Uterus (tissue), 4 donors: ENCODE results near the gene HPGD. TPM values are rescaled to one million over a fixed set of nuclear protein-coding genes. Genes with fewer than 3 reads are reported as not detected.

Experiments
- DNase-seq, 2 donors: peaks; one replicate each; pipeline ENCODE4 v3.0.0-alpha.2; 2019 to 2020
- H3K27ac ChIP-seq, 2 donors: fragments of 200-600 bp; sonication (generic); 1 replicate in 1 of 2; 2 replicates in 1 of 2; pipeline ENCODE4 v1.5.1; 2016 to 2018
- H3K27me3 ChIP-seq, 2 donors: fragments of 200-600 bp; sonication (generic); one replicate each; pipeline ENCODE4 v1.5.1; 2018 to 2019; ENCODE audit warnings: control low read depth in 1 of 2
- H3K36me3 ChIP-seq, 2 donors: fragments of 200-600 bp; sonication (generic); one replicate each; pipeline ENCODE4 v1.5.1; 2019; ENCODE audit warnings: control low read depth in 1 of 2
- H3K4me1 ChIP-seq, 2 donors: fragments of 200-600 bp; sonication (generic); one replicate each; pipeline ENCODE4 v1.5.1; 2018 to 2019; ENCODE audit warnings: control low read depth in 1 of 2
- H3K4me3 ChIP-seq, 2 donors: fragments of 200-600 bp; sonication (generic); 1 replicate in 1 of 2; 2 replicates in 1 of 2; pipeline ENCODE4 v1.5.1; 2018 to 2019; ENCODE audit warnings: mild to moderate bottlenecking in 1 of 2
- H3K9me3 ChIP-seq, 2 donors: fragments of 200-600 bp; sonication (generic); one replicate each; pipeline ENCODE4 v1.5.1; 2019; ENCODE audit warnings: control low read depth in 1 of 2
- POLR2A ChIP-seq, 2 donors: fragments of 450-650 bp; IDR thresholded peaks; one replicate each; pipeline ENCODE4 v1.6.1; 2016; ENCODE audit warnings: antibody characterized with exemption in 2 of 2, mild to moderate bottlenecking in 1 of 2, moderate library complexity in 1 of 2
- intact Hi-C: fragments of 100-400 bp; cut with DNase I; formaldehyde crosslinking; loops from one replicate; pipeline ENCODE4 v1.15.1; 2023; ENCODE audit warnings: low total_unique reads
- total RNA-seq, 4 donors: library from RNA; depleted of rRNA in 3 of 4; stranded (reverse); fragments of >200 nt in 3 of 4; gene quantifications; one replicate each; pipeline versions ENCODE4 v1.1.0 to v1.2.4, GENCODE V29; 2014 to 2023
- TF ChIP-seq, protein P1 (sequence below), 4 experiments: fragments of 200-600 bp in 2 of 4; fragments of 450-650 bp in 2 of 4; sonication (generic) in 2 of 4; IDR thresholded peaks; one replicate each; pipeline ENCODE4 v1.5.1; 2016 to 2019; ENCODE audit warnings: antibody characterized with exemption in 4 of 4, mild to moderate bottlenecking in 2 of 4, moderate library complexity in 1 of 4
- donor health status: DM: yes; HTN: yes; CAD: no.

Gene HPGD
- total RNA-seq, 4 donors from 2014 or later = 47.4 to 190 (median 125) TPM

DNA sequence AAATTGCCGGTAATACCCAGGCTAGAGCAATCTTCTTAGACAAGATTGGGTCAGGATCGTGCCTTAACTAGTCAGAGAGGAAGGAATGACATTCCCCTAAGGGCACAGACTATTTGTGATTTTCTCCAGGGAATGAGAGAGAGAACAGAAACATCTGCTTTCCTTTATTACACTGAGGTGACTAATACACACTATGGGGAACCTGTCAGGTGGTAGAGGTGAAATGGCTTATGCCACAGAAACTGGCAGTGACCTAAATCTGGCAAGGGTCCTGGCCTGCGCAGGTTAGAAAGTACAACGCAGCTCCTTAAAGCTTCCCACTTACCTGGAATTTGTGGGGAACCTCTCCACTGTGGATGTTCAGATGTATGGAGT is 16.6 kb upstream of the HPGD start:
- Histone ChIP-seq H3K36me3 (no peaks in the 10 kb centered on the region), H3K27me3 (no peaks in the 10 kb centered on the region), H3K9me3 (no peaks in the 10 kb centered on the region), H3K4me1 (no peaks in the 10 kb centered on the region), H3K27ac (no peak overlapping the region), H3K4me3 (no peak overlapping the region)
- DNase-seq = no peak
- intact Hi-C loops = no loop called here
- TF ChIP-seq, protein P1, sequence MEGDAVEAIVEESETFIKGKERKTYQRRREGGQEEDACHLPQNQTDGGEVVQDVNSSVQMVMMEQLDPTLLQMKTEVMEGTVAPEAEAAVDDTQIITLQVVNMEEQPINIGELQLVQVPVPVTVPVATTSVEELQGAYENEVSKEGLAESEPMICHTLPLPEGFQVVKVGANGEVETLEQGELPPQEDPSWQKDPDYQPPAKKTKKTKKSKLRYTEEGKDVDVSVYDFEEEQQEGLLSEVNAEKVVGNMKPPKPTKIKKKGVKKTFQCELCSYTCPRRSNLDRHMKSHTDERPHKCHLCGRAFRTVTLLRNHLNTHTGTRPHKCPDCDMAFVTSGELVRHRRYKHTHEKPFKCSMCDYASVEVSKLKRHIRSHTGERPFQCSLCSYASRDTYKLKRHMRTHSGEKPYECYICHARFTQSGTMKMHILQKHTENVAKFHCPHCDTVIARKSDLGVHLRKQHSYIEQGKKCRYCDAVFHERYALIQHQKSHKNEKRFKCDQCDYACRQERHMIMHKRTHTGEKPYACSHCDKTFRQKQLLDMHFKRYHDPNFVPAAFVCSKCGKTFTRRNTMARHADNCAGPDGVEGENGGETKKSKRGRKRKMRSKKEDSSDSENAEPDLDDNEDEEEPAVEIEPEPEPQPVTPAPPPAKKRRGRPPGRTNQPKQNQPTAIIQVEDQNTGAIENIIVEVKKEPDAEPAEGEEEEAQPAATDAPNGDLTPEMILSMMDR (IDR thresholded peaks at IDR 0.05) = no peak

DNA sequence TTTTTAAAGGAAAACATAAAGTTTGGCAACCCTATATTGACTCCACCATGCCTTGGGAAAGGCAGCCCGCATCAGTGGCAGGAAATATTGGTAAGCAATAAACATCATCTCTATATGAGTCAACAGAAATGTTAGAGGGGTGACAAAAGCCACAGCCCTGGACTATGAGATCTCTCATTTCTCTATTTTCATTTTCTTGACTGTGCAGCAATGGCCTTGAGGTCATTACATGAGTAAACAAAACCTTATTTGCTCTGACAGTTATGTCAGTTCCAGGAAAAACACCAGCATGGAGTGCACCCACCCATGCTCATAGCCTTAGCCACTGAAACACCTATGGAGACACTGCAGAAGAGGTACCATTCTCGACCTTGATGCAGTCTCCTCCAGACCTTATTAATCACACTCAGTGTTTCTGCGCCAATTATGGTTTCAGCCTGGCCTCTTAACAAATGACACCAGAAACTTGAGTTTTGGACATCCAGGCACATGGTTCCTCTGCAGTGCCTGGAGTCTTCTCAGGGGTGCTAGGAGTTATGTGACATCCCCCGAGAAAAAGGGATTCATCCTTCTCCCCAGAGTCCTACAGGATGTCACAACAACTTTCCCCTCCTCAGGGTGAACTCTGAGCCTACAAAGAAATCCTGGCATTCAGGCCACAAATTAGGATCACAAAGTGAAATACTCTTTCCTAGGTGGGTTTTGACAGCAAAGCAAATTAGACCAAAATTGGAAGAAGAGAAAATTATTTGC is 16.0 kb upstream of the HPGD start:
- intact Hi-C loops = no loop called here
- no peaks in the 10 kb centered on the region for H3K4me1 ChIP-seq
- no peaks in the 10 kb centered on the region for H3K27me3 ChIP-seq
- DNase-seq = no peak
- no peak for TF ChIP-seq POLR2A (IDR thresholded peaks at IDR 0.05)
- TF ChIP-seq, protein P1 (IDR thresholded peaks at IDR 0.05) = no peak
- H3K36me3 ChIP-seq = no peaks in the 10 kb centered on the region
- no peak overlapping the region for H3K27ac ChIP-seq
- H3K4me3 ChIP-seq = no peak overlapping the region
- H3K9me3 ChIP-seq = no peaks in the 10 kb centered on the region

DNA sequence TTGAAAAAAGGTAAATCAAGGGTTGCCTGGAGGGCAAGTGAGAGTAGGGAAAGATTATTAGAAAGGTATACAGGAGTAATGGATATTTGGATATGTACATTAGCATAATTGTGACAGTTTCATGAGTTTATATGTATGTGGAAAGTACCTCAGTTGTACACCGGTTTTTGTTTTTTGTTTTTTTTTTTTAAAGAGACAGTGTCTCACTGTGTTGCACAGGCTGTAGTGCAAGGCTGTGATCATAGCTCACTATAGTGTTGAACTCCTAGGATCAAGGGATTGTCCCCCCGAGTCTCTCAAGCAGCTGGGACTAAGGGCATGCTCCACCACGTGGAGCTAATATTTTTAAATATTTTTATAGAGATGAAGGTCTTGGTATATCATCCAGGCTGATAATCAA is 15.3 kb upstream of the HPGD start:
- Histone ChIP-seq H3K4me1 (no peaks in the 10 kb centered on the region), H3K36me3 (no peaks in the 10 kb centered on the region), H3K9me3 (no peaks in the 10 kb centered on the region), H3K4me3 (no peak overlapping the region), H3K27me3 (no peaks in the 10 kb centered on the region), H3K27ac (no peak overlapping the region)
- intact Hi-C loops = no loop called here
- TF ChIP-seq, protein P1 (IDR thresholded peaks at IDR 0.05) = no peak
- TF ChIP-seq POLR2A (IDR thresholded peaks at IDR 0.05) = no peak
- DNase-seq = no peak

DNA sequence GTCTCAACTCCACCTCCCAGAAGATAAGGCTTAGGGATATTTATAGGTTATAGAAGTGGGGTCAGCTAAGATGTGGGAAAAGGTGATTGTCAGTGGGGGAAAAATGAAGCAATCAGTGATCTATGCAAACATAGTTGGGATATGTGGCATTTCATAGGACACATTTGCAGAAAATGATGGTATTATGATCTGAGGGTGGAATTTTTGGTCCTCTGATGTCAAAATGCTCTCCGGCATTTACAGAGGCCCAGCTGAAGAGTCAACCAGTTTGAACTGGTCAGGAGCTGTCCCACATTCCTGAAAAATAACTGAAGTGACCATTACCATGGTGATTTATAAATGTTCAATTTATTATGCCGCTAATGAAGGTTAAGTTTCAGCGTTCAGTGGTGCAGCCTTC is 12.2 kb upstream of the HPGD start:
- Histone ChIP-seq H3K27me3 (no peaks in the 10 kb centered on the region), H3K9me3 (no peaks in the 10 kb centered on the region), H3K4me1 (no peaks in the 10 kb centered on the region), H3K4me3 (no peak overlapping the region), H3K36me3 (no peaks in the 10 kb centered on the region), H3K27ac (no peak overlapping the region)
- TF ChIP-seq, protein P1 (IDR thresholded peaks at IDR 0.05) = no peak
- no peak for TF ChIP-seq POLR2A (IDR thresholded peaks at IDR 0.05)
- intact Hi-C loops = no loop called here
- DNase-seq = no peak

DNA sequence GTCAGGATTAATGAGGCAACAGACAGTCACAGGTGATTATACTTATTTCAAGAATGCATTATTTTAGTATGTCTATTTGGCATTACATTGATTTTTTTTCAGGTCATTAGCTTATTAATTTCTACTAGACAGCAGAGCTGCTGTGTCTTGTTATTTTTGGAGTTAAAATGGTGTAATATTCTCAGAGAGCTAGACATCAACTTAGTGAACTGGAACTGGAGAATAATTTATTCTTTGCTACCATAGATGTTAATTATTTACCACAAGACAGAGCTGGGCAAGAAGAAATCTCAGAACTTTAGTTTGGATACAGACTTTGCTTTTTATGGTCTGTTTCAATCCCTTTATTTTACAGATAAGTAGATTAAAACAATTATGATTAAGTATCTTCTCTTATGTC is 10.2 kb upstream of the HPGD start:
- H3K4me1 ChIP-seq = no peaks in the 10 kb centered on the region
- intact Hi-C loops = no loop called here

More for the DNA sequence above, 10.2 kb upstream of the HPGD start:
- H3K9me3 ChIP-seq = no peaks in the 10 kb centered on the region
- DNase-seq = no peak
- H3K36me3 ChIP-seq = no peaks in the 10 kb centered on the region
- peak overlapping the region in 1 of 2 donors; percentile 43 for H3K27ac ChIP-seq
- no peaks in the 10 kb centered on the region for H3K27me3 ChIP-seq
- no peak overlapping the region for H3K4me3 ChIP-seq
- TF ChIP-seq, protein P1 (IDR thresholded peaks at IDR 0.05) = no peak
- TF ChIP-seq POLR2A (IDR thresholded peaks at IDR 0.05) = no peak
